HEK293 (cell line): ENCODE data around the gene NELL1.

Experiments
- PBX3 ChIP-seq: sonication (generic); formaldehyde crosslinking; IDR thresholded peaks from 2 replicates; pipeline ENCODE4 v1.8.1; 2022; ENCODE audit warnings: mild to moderate bottlenecking, moderate library complexity, missing genetic modification reagents
- ZBTB10 ChIP-seq: fragments of 450-650 bp; formaldehyde crosslinking; IDR thresholded peaks from 2 replicates; pipeline ENCODE4 v1.5.1; 2016; ENCODE audit warnings: missing biosample characterization, missing genetic modification characterization

GRCh38 chr11:21371044-21371443, 701.7 kb downstream of the NELL1 start:
- no peak for TF ChIP-seq PBX3 (CRISPR knock-in tag)
- no peak for TF ChIP-seq ZBTB10 (tag by site-specific recombination)
